Stimulated activated CD8-positive, alpha-beta memory T cell treated with anti-CD3 and anti-CD28 coated beads, Interleukin-15, amount 100 ng/mL, for 1 hour (primary cell): ENCODE results near the gene SYT15.

Source experiments
- DNase-seq: peaks from one replicate; pipeline ENCODE4 v3.0.0-alpha.2; 2020; ENCODE audit warnings: low read depth

SYT15 gene

DNA sequence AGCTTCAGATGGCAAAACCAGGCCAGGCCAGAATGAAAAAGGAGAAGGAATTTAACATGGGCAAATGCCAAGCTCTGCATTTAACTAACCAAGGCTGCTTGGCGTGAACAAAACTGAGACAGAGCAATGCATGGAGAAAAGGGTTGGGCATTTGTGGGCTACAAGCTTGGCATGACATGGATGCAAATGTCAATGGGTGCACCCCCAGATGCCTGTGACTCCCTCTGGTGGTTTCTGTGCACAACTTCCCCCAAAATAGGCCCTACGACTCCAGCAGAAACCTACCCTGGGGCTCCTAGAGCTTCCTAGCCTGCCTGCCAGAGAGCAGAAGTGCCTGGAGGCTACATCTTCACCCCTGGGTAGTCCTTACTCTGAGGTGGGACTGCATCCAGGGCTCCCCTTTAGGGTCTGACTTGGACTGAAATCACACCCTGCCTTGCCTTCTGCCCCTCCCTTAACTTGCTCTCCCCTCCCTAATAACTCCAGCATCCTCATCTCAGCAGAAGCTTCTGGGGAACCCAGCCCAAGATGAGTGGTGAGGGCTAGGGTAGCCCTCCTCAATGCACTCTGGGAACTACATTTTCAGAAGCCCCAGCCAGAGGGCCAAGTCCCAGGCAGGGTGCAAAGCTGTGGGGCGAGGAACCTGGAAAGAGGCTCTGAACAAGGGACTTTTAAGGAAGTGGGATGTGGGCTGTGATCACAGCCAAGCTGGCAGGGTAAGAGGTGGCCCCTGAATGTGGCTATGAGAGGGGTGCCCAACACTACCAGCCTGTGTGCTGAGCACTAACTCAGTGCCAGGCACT is 33.7 kb upstream of the SYT15 start:
- no peak for DNase-seq

DNA sequence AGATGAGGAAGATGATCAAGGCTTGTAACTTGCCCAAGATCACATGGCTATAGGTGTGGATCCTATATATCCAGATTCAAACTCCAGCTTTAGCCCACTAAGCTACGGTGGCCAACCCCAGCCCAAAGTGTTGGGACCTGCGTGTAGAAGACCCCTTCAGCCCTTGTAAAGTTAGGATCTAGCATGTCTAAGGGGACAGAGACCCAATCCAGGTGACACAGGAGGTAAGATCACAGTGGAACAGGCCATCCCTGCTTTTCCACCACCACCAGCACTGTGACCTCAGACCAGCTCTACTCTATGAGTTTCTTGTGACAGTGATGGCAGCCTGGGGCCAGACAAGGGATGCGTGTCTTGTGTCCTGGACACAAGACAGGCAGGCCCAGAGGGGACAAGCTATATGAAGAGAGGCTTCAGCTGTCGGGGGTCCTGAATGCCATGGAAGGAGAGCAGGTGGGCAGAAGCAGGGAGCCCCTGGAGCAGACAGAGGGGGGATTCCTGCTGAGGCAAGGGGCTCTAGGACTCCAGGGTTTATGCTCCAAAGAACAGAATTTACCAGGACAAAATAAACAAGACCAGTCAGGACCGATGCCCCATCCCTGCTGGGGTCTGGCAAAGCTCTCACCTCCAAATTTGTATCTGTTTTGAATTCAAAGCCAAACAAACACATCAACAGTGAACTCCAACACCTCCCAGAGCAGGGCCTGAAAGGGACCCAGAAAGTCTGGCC is 32.9 kb upstream of the SYT15 start:
- DNase-seq, result no peak

DNA sequence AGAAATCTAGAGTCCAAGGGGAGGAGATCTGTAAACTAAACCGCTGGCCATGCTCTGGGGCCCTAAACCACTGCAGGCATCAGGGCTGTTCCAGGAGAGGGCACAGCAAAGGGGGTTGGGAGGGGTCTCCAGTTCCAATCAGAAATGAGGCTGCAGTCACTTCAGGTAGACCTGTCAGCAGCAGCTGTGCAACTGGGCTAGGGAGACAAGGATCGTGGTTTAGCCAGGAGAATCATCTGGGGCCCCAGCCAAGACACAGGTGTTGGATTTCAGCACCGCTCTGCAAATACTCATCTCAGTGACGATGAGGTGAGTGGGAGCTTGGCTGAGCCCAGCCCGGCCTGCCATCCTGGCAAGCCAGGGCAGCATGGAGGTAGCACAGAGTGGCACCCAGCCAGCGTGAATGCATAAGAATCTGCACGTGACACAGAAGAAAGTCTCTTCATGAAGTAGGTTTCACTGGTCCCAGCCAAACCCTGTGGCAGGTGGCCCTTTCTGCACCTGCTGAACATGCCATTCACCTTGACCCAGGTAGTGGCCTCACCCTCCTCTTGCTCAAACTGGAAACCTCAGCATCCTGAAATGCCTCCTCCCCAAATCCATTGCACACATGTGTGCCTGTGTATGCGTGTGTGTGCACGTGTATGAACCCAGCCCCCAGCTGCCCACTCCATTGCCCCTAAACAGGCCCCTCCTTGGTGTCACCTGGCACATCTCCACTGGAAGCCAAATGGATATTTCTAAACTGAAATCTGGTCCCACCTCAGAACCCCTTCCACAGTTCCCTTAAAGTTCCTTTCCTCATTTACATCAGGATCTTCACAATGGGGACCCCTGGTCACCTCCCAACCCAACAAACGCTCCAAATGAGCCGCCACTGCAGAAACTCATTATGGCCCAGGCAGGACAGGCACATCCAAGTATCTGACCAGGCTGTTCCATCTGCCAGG is 32.1 kb upstream of the SYT15 start:
- no peak for DNase-seq

DNA sequence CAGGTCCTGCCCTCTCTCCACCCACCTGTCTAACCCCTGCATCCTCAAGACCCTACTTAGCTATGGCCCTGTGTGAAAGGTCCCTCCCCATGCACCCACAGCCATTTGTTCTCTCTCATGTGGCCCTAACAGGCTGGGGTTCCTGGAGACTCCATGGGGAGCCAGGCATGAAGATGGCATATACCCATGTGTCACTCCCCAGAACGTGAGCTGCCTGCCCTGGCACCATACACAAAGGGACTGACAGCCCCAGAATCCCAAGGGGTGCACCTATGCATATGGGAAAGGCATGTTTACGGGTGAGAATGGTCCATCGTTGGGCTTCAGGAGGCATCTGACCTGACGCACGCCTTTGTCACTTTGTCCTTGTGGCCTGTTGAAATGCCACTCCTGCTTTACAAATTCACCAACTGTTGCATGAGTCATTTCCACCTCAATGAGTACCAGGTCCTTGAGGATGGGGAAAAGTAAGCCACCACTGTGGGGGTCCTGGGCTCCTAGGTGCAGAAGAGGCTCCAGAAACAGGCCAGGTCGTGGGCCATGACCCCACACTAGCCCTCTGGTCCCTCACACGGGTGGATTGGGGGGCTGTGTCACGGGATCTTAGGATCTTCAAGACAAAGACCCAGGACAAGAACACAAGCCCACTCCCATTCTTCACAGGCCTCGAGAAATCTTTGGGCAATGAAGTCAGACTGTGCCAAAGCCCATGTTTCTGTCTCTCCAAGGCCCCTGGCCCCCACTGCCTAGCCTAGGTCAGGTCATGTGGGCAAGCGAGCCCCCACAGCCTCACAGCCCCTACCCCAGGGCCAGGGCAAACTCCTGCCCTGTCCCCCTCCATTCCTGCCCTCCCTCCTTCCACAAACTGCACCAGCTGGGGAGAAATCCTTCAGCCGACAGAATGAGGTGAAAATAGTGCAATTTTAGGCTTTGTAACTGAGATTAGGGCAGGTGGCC is 31.1 kb upstream of the SYT15 start:
- no peak for DNase-seq

DNA sequence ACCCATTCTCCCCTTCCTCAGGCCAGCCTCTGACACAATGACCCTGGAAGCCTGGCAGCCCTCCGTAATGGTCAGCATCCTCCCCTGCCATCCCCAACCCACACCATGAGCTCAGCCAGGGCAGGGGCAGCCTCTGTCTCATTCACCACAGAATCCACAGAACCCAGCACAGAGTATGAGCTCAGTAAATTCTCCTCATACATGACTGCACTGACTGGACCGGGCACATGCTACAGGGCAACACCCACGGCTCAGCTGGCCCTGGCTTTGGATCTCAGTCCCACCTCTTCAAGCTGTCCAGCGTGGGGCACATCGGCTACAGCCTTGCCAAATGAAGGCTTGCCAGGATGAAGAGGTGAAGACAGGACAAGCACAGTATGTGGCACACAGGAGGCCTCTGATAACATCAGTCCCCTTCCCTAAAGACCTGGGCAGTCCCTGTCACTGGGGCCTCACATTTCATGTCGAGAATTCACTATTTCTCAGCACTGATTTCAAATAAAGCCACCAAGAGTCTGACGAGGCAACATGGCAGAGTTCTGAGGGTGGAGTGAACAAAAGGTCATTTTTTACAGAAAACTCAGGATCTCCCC is 30.3 kb upstream of the SYT15 start:
- DNase-seq, result no peak

DNA sequence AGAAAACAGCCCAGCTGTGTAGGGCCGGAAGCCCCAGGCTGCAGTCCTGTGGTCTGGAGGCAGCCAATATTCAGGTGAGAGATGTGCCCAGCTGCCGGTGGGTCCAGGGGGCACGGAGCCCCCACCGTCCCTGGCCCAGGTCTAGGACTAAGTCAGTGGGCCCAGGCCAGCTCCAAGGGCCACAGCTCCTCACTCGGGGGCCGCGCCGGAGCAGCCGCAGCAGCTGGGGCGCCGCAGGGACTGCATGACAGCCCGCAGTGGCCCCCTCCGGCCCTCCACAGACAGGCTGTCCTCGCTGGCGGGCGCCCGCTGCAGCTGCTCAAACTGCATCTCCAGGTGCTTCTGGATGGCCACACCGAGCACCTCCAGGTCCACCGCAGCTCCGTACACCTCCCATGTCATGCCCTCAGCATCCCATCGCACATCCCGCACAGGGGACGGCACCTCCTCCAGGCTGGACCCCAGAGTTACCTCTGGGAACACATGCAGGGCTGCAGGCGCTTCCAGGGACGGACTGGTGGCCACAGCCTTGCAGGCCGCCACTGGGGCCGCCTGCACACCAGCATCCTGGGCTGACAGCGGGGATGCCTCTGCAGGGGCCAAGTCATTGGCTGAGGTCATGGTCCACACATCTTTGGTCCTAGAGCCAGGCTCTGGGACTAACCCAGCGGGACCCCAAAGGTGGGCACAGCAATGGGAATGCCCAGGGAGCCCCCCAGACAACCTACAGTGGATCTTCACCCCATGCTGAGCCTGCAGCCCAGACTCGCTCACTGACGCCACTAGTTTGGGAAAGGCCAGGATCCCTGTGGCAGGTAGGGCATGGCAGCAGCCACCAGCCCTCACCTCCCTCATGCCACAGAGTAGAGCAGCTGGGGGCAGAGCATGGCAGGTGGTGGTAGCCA is 29.5 kb upstream of the SYT15 start:
- DNase-seq, result no peak

DNA sequence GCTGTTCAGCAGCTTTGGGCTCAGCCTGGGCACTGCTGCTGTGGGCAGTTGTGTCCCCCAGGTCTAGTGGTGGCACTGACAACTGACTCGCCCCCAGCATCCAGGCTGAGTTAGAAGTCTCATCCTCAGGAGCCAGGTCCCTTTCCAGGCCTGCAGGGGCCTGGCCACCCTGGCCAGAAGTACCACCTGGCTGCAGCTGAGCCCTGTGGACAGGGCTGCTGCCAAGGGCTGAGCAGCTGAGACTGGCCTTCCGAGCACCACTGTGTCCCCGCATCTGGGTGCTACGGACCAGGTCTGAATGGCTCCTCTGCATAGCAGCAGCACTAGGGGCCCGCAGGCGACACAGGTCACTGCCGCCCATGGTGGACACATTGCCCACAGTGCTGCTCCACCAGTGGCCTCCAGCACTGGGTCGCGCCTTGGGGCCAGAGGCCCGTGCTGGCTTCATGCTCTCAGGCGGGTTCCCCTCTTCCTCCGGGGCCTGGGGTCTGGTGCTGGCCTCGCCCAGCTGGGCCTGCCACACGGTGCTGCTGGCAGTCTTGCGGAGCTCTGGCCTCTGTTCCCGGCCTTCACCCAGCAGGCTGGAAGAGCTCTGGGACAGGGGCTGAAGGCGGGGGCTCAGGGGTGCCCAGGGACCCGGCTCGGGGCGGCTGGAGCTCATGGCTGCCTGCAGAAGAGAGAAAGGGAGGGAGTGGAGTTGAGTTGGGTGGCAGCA is 28.7 kb upstream of the SYT15 start:
- DNase-seq, result no peak

DNA sequence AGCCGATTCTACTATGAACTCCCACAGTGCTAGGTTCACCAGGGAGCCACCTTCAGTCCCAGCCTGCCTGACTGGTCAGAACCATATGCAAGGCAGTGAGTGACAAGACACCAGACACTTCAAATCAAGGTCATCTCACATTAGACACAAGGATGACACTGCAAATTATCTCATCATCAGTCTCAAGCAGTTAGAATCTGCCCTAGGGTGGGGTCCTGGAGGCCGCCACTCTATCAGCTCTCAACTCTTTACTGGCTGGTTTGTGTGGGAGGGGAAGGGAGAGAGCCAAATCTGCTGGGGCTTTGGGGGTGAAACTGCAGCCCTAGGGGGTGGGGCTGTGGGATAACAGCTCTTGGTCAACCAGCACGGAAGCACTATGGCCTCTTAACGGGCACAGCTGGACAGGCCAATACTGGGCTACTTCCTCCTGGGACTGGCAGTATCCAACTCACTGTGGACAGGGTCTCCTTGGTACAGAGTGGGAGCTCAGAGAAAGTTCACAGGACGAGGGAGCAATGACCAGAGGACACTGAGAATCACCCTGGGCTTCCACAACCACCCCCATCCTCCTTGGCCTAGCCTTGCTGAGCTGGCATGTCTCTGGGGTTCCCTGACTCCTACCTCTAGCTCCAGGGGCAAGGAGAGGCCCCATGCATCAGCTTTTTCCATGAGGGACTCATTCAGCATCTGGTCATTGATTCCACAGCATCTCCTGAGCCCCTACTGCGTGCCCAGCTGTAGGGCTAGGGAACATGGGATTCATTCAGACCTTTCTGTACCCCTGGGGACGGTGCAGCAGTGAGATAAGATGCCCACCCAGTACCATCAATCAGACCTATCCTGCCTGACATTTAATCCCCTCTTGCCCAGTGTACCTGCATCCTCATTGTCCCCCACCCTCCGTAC is 27.9 kb upstream of the SYT15 start:
- DNase-seq, result no peak

DNA sequence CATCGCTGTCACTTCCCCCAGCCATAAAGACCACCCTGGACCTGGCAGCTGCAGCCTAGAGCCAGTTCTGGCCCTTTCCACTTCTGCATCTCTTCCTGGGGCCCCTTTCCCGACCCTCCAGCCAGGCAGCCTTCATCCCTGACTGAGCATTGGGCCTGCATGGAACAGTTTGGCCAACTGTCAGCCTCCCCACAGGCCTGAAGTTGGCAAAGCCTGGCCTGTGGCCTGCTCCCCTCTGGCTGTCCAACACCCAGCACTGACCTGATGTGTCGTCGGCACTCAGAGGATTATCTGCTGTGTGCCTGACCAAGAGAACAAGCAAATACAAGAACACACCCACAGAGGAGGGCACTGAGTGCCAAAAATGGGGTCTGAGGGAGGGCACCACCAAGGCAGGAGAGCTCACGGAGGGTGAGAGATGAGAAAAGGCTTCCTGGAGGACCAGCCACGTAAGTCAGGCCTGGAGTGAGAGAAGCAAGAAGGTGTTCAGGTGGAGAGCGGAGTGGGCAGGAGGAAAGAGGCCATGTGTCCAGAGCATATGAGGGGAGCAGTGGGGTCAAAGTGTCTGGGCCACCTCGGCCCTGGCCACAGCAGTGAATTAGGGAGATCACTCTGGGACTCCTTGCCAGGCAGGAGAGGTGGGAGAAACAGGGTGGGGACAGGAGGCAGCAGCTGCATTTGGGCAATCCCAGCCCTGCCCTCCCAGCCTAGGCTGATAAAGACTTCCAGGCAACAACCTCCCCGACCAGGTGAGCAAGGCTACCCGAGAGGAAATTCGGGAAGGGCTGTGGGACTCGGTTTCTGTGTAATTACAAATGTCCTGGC is 27.0 kb upstream of the SYT15 start:
- DNase-seq, result no peak

DNA sequence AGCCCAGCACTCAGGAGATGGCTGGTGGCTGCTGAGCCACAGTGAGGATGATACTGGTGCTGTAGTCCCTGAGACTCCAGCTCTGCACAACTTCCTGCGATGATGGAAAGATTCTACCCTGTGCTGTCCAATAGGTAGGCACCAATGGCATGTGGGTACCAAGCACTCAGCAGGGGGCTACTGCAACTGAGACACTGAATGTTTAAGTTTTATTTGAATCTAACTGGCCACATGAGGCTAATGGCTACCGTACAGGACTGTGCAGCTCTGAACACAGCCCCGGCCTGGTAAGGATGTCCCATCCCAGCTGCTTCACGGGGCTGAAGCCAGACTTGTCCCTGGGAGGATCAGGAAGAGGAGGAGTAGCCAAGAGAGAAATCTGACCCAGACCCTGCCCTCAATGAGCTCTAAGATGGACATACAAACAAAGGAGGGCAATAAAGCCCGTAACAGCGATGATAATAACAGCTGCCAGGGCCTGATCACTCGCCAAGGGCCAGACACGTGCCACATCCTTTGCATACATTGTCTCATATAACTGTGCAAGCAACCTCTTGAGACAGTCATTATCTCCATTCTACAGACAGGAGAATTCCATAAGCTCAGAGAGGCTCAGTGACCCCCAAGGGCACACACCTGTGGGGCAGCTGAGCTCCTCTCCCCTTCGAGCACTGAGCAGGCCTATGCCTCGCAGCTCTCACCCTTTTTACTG is 26.2 kb upstream of the SYT15 start:
- no peak for DNase-seq

DNA sequence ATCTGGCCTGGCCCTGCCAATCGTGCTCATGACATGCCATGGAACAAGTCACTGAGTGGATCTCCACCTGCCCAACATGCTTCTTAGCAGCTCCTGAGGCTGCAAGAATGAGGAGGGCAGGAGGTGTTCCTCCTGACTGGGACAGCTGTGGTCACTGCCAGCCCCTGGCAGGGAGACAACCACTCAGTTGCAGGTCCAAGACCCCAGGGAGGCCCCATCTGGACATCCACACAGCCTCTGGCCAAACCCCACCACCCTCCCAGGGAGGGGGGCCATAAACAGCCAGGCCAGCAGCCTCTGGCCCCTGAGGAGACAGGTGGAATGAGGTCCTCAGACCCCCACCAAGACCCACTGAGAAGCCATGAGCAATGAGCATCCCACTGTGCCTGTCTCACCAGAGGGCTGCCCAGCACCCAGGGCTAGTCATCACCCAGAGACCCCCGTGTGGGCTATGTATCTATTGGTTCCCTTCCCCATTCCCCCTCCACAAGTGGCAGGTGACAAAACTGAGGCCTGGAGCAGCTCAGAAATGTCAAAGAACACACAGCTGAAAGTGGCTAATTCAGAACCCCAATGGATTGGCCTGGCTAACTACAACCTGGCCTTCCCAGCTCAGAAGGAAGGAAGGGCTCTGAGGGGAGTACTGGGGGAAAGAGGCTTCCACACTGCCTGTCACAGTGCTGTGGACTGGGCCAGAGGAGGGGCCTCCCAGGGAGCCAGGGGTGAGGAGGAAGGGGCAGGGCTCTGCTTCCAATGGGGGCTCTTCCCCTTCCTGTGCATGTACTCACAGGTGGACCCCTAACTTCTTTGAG is 25.5 kb upstream of the SYT15 start:
- DNase-seq, result no peak

DNA sequence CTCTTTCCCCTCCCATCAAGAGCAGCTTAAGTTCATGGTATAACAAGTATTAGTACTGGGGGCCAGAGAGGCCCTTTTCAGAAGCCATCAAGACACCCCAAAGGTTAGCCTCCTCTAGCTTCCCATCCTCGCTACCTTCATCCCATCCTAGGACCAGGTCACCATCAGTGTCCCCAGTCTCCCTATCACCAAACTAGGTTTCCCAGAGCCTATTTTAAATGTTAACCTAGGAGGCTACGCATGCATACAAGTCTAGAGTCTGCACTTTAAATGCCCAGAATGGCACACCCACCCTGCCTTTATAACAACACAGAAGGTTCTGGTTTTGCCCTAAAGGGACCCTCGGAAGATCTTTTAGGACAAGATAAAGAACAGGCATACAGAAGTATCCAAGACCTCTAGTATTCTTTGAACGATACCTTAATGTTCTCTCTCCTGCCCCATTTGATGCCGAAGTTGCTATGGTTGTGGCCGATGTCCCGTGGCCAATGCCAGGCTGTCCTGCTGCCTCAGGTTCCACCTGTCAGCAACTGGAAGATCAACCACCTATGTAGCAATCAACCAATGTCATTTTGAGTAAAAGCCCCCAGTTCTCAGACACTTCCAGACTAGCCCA is 24.7 kb upstream of the SYT15 start:
- no peak for DNase-seq

DNA sequence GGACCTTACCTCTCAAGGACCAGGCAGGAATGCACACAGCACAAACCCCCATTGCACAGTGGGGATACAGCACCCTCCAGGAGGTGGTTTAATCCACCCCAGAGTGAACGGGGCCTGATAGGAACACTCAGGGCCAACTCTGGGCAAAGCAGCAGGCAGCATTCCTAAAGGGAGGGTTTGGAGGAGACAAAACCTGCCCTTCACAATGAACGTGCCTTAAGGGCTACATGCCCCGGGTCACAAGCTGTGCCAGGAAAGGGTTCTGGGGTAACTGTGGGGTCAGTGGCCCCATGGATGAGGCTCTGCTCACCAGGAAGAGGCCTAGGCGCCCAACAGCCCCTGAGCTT is 23.6 kb upstream of the SYT15 start:
- no peak for DNase-seq

DNA sequence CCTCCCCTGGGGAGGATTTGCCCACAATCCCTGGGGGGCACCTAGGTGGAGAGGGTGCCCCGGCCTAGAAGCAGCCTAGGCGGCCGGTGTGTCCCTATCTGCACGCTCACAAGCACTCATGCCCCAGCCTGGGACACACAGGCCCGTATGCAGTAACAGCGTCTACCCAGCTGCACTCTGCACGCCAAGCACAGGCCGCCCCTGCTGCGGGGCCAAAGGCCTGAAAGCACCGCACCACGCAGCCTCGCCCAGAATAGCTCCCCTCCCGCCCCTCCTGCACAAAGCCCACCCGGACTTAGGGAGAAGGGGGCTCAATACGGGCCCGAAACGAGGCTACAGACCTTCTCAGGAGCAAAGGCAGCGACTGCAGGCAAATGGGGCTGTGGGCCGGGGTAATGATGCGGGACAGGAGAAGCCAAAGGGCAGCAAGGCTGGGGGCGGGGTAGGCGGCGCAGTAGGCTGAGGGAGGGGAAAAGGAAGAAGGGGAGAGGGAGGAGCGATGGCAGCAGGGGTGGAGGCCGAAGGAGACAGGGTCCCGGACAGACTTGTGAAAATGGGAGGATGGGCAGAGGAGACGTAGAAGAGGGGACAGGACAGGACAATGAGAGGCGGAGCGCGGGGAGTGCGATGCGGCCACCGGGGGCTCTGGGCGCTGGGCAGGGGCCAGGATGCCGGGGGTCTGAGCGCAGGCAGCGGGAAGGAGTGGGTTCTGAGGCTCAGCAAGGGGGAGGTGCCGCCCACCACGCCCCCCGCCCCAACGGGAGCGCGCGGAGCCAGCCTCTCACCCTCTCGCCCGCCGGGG is 23.0 kb upstream of the SYT15 start:
- DNase-seq, result no peak
